Keratinocyte (primary cell): Measurements from ENCODE around the gene OTUD7B. TPM values are rescaled to one million over a fixed set of nuclear protein-coding genes. Genes with fewer than 3 reads are reported as not detected.

Experiments used
- DNase-seq: peaks from one replicate; pipeline ENCODE4 v3.0.0-alpha.2; 2011; ENCODE audit warnings: low read depth, missing footprints, low spot score
- FAIRE-seq: peaks from 2 replicates; lab custom pipeline; 2011; peaks lifted over from hg19 to GRCh38; lab: Jason Lieb, UNC
- H2AFZ ChIP-seq: 2 replicates; pipeline ENCODE4 v1.6.0; 2012; ENCODE audit warnings: low read length, control low read depth, inconsistent platforms; ENCODE audit not compliant: control insufficient read depth
- H3K27ac ChIP-seq: 2 replicates; pipeline ENCODE4 v1.5.1; 2011; ENCODE audit warnings: low read length; ENCODE audit not compliant: control insufficient read depth, insufficient read depth
- H3K27me3 ChIP-seq: 3 replicates; pipeline ENCODE4 v1.6.0; 2011; ENCODE audit warnings: low read length; ENCODE audit not compliant: control insufficient read depth, insufficient read depth; ENCODE audit errors: extremely low read depth
- H3K36me3 ChIP-seq, 2 experiments: 2 replicates in 1 of 2; 3 replicates in 1 of 2; pipeline ENCODE4 v1.5.1; 2011; ENCODE audit warnings: low read length in 2 of 2, mild to moderate bottlenecking in 1 of 2; ENCODE audit not compliant: control insufficient read depth in 2 of 2, insufficient read depth in 2 of 2; ENCODE audit errors: extremely low read depth in 1 of 2
- H3K4me1 ChIP-seq: 3 replicates; pipeline ENCODE4 v1.5.1; 2011; ENCODE audit warnings: low read length; ENCODE audit not compliant: control insufficient read depth, insufficient read depth; ENCODE audit errors: extremely low read depth
- H3K4me2 ChIP-seq: 3 replicates; pipeline ENCODE4 v1.6.0; 2011; ENCODE audit warnings: low read depth, low read length; ENCODE audit not compliant: control insufficient read depth, insufficient read depth; ENCODE audit errors: extremely low read depth
- H3K4me3 ChIP-seq, 3 experiments: fragments of 200-600 bp in 1 of 3; sonication (generic) in 1 of 3; 2 replicates in 2 of 3; 3 replicates in 1 of 3; pipeline ENCODE4 v1.5.1; 2011 to 2016; ENCODE audit warnings: low read length in 3 of 3, mild to moderate bottlenecking in 3 of 3, control low read depth in 2 of 3, inconsistent platforms in 1 of 3, low read depth in 1 of 3, mixed read lengths in 1 of 3, mixed run types in 1 of 3, moderate library complexity in 1 of 3; ENCODE audit not compliant: control insufficient read depth in 2 of 3, insufficient read depth in 2 of 3; ENCODE audit errors: extremely low read depth in 1 of 3
- H3K79me2 ChIP-seq: 2 replicates; pipeline ENCODE4 v1.6.0; 2012; ENCODE audit warnings: low read length; ENCODE audit not compliant: control insufficient read depth, insufficient read depth
- H3K9ac ChIP-seq: 3 replicates; pipeline ENCODE4 v1.6.0; 2011; ENCODE audit warnings: low read length; ENCODE audit not compliant: control insufficient read depth, insufficient read depth; ENCODE audit errors: extremely low read depth
- H3K9me1 ChIP-seq: 3 replicates; pipeline ENCODE4 v1.6.0; 2011; ENCODE audit warnings: low read length; ENCODE audit not compliant: control insufficient read depth, insufficient read depth; ENCODE audit errors: extremely low read depth
- H3K9me3 ChIP-seq: 2 replicates; pipeline ENCODE4 v1.5.1; 2012; ENCODE audit warnings: low read depth, low read length; ENCODE audit not compliant: control insufficient read depth
- H4K20me1 ChIP-seq: 3 replicates; pipeline ENCODE4 v1.6.0; 2011; ENCODE audit warnings: low read length; ENCODE audit not compliant: control insufficient read depth, insufficient read depth; ENCODE audit errors: extremely low read depth
- CTCF ChIP-seq, 3 experiments: IDR thresholded peaks in 1 of 3; conservative IDR thresholded peaks in 1 of 3; optimal IDR thresholded peaks in 1 of 3; 2 replicates in 2 of 3; 3 replicates in 1 of 3; pipeline versions ENCODE3 to v1.5.1; 2011; ENCODE audit warnings: low read length in 3 of 3, mild to moderate bottlenecking in 3 of 3, moderate library complexity in 2 of 3, control low read depth in 1 of 3, inconsistent platforms in 1 of 3; ENCODE audit not compliant: insufficient read depth in 2 of 3; ENCODE audit errors: extremely low read depth in 1 of 3
- EZH2 ChIP-seq: IDR thresholded peaks from one replicate; pipeline ENCODE4 v1.6.1; 2012; ENCODE audit warnings: inconsistent platforms, mild to moderate bottlenecking, low read length, moderate library complexity
- dilution Hi-C: fragments of 300-500 bp; cut with MboI; formaldehyde crosslinking; loops from one replicate; pipeline ENCODE4 v1.7.0; 2020; ENCODE audit warnings: low sequenced_read_pairs; ENCODE audit not compliant: extremely low pct_ligation_motif_present
- polyA plus RNA-seq, 5 experiments: library from polyadenylated mRNA; depleted of rRNA in 3 of 5; stranded (reverse) in 3 of 5; stranded (forward) in 1 of 5; unstranded in 1 of 5; fragments of >200 nt; gene quantifications; 1 replicate in 1 of 5; 2 replicates in 3 of 5; 3 replicates in 1 of 5; pipeline versions ENCODE4 v1.2.1 to v1.2.3, GENCODE V29; 2011 to 2012; ENCODE audit warnings: missing spikeins in 2 of 5, low read depth in 1 of 5, low replicate concordance in 1 of 5

Gene OTUD7B
- polyA plus RNA-seq, 1 donor (not counting 4 experiments of a cell fraction or from before 2014, with no cell fraction given): 8.7 TPM

DNA sequence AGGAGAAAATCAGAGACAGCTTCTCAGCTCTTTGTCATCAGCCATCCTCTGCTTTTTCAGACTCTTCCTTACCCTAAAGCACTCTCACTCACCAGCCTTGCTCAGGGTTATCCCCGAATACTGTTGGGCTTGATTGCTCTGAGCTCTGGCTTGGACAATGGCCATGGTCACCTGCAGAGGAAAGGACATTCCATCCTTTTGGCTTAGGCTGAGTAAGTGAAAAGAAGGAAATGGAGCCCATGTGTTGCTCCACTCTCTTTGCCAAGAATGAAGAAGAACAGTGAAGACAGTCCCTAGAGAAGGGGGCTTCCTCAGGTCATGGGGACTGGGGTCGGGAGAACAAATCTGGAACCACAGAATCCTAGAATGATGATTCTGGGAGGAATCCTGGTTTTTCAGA, 76.2 kb downstream of the OTUD7B start:
- no peaks in the 10 kb centered on the region for H3K27me3 ChIP-seq
- no peak overlapping the region for H2AFZ ChIP-seq
- H3K4me1 ChIP-seq: peaks cover 49% of the 10 kb centered on the region
- DNase-seq: no peak
- no peaks in the 10 kb centered on the region for H3K9me1 ChIP-seq
- H3K9me3 ChIP-seq: no peaks in the 10 kb centered on the region
- H3K9ac ChIP-seq: no peak overlapping the region
- H3K79me2 ChIP-seq: peaks cover 7% of the 10 kb centered on the region
- FAIRE-seq: no peak
- H3K4me2 ChIP-seq: no peak overlapping the region
- dilution Hi-C loops: no loop called here
- no peaks in the 10 kb centered on the region for H4K20me1 ChIP-seq
- H3K4me3 ChIP-seq: no peak overlapping the region
- H3K36me3 ChIP-seq: peaks cover 5 to 8% of the 10 kb centered on the region in 2 experiments
- TF ChIP-seq CTCF (optimal IDR thresholded peaks at IDR 0.05 in 1 of 3, IDR thresholded peaks at IDR 0.05 in 1 of 3, conservative IDR thresholded peaks at IDR 0.05 in 1 of 3; ENCODE audit: extremely low read depth in 1 of 3, insufficient read depth in 2 of 3, low read length in 3 of 3) (no peak), EZH2 (no peak)
- H3K27ac ChIP-seq: no peak overlapping the region

DNA sequence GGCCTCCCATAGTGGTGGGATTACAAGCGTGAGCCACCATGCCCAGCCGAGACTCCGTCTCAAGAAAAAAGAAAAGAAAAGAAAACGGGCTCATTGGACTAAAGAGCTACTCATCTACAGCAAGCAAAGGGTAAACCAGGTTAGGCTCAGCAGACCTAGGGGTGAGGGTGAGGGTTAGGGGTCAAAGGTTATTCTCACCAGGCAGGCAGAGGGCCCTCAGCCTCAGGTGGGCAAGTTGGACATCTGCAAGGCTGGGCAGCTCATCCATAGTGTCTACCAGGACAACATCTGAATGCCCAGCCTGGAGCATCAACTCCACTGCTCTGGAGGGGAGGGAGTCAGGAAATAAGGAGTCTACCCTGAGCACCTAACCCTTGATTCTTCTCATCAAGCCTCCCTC, 77.3 kb downstream of the OTUD7B start:
- Histone ChIP-seq H3K9ac (no peak overlapping the region), H3K27ac (no peak overlapping the region), H4K20me1 (no peaks in the 10 kb centered on the region), H3K36me3 (peaks cover 5 to 8% of the 10 kb centered on the region in 2 experiments), H3K27me3 (no peaks in the 10 kb centered on the region), H3K9me3 (no peaks in the 10 kb centered on the region), H3K4me2 (no peak overlapping the region), H3K9me1 (no peaks in the 10 kb centered on the region), H3K4me3 (no peak overlapping the region), H3K4me1 (peaks cover 44% of the 10 kb centered on the region), H2AFZ (no peak overlapping the region), H3K79me2 (peaks cover 7% of the 10 kb centered on the region)
- dilution Hi-C loops: no loop called here
- FAIRE-seq (no peak), DNase-seq (no peak)
- TF ChIP-seq EZH2 (no peak), CTCF (optimal IDR thresholded peaks at IDR 0.05 in 1 of 3, IDR thresholded peaks at IDR 0.05 in 1 of 3, conservative IDR thresholded peaks at IDR 0.05 in 1 of 3; ENCODE audit: extremely low read depth in 1 of 3, insufficient read depth in 2 of 3, low read length in 3 of 3) (no peak)
